NCI-H524 treated with DMSO at 0.1 percent for 48 hours (cell line): Measurements from ENCODE around the gene VIPAS39.

Experiments used
- DNase-seq: peaks from one replicate; lab custom pipeline; 2025; lab: John Stamatoyannopoulos, UW

Gene VIPAS39

DNA sequence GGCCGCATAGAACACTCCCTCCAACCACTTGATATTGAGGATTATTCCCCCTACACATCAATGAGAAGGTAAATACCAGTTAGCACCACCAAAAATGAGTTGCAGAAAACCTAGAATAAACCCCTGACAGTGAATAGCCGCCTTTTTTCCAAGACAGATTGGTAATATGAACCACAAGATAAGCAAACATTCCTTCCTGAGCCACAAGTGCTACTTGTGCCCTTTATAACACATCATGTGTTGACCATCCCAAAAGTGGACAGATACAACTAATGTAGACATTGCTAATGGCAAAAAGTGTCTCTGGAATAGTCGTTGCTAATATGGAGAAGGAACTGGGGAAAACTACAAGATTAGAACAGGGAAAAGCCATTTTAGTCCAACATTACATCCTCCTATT, 51.3 kb downstream of the VIPAS39 start:
- DNase-seq = no peak

- DNase-seq = no peak
Measured at GRCh38 chr14:77403768-77404167, 53.6 kb downstream of the VIPAS39 start.

DNA sequence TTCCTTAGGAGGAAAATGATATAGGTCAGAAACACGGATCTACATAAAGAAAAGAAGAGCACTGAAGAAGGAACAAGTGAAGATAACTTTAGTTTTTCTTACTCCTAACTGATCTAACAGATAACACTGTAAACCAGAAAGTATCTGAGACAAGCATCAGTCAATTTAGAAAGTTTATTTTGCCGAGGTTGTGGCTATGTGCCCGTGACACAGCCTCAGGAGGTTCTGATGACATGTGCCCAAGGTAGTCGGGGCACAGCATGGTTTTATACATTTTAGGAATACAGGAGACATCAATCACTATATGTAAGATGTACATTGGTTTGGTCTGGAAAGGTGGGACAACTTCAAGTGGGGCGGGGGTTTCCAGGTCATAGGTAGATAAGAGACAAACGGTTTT, 57.2 kb downstream of the VIPAS39 start:
- DNase-seq = no peak

GRCh38 chr14:77390188-77390587, 67.2 kb downstream of the VIPAS39 start:
- no peak for DNase-seq

DNA sequence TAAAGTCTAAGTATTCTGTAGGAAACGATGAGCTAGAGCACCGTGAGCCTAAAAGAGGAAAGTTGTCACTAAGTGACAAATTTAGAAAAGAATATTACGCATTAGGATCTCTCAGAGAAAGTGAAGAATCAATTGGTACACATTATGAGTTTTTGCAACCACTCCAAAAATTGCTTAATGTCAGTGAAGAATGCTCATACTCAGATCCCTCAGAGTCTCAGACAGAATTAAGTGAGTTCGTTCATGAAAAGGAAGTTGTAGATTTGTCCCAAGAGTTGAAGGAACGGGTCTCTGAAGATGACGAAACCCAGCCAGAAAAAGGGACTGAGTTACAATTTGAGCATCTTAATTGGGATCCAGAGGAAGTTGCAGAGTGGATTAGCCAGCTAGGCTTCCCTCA, 78.7 kb downstream of the VIPAS39 start:
- DNase-seq = no peak

- no peak for DNase-seq
Measured at GRCh38 chr14:77377502-77377844, 79.9 kb downstream of the VIPAS39 start.

- DNase-seq = peak; percentile 80
Measured at GRCh38 chr14:77376771-77377501, 80.5 kb downstream of the VIPAS39 start, which contains the start of the genes SAMD15 and TMED8. Gene SAMD15 (plus strand): TSS chr14:77377379. CDS start chr14:77377419, 40 bp downstream. Gene TMED8 (minus strand): TSS chr14:77377094. CDS start chr14:77377053, 41 bp downstream.
